VCaP (cell line): ENCODE measurements around the gene SAMMSON.

ENCODE experiments used
- H3K27ac ChIP-seq: fragments of 450-650 bp; 2 replicates; pipeline ENCODE4 v1.5.1; 2017
- TF ChIP-seq, protein P1 (sequence below): fragments of 450-650 bp; conservative IDR thresholded peaks from 2 replicates; pipeline ENCODE4 v1.5.1; 2017; ENCODE audit warnings: mild to moderate bottlenecking, moderate library complexity

SAMMSON gene

DNA sequence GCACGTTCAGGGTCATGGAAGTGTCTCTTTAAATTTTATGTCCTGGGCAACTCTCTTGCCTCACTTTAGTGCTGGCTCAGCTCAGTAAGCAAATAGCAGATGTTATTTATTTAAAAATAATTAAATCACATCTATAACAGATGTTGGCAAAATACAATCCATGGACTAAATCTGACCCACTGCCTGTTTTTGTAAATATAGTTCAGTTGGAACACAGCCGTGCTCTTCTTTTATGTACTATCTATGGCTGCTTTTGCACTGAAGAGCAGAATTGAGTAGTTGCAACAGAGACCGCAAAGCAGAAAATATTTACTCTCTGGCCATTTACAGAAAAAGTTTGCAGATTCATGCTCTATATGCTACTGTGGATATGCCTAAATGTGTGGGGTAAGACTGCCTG, 79.2 kb downstream of the SAMMSON start:
- H3K27ac ChIP-seq = no peak overlapping the region

DNA sequence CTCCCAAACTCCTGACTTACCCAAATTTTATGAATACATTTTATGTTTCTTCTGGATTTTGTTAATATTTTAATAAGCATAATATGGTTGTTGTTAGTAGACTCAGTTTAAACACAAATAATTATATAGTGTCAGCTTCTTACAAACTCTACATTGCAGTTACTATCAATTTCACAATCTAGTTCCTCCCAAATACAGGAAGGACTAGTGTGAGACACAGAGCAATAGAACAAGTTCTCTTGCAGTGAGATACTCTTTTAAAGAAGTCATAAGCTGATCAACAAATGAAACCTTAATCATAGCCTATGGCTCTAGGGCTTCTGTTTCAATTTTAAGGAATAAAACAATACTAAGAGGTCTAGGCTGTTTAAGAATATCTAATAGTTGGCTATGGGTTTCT, 86.1 kb downstream of the SAMMSON start:
- TF ChIP-seq, protein P1, sequence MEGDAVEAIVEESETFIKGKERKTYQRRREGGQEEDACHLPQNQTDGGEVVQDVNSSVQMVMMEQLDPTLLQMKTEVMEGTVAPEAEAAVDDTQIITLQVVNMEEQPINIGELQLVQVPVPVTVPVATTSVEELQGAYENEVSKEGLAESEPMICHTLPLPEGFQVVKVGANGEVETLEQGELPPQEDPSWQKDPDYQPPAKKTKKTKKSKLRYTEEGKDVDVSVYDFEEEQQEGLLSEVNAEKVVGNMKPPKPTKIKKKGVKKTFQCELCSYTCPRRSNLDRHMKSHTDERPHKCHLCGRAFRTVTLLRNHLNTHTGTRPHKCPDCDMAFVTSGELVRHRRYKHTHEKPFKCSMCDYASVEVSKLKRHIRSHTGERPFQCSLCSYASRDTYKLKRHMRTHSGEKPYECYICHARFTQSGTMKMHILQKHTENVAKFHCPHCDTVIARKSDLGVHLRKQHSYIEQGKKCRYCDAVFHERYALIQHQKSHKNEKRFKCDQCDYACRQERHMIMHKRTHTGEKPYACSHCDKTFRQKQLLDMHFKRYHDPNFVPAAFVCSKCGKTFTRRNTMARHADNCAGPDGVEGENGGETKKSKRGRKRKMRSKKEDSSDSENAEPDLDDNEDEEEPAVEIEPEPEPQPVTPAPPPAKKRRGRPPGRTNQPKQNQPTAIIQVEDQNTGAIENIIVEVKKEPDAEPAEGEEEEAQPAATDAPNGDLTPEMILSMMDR = no peak
- H3K27ac ChIP-seq = no peak overlapping the region

More for the DNA sequence above, 79.2 kb downstream of the SAMMSON start:
- TF ChIP-seq, protein P1 = no peak

DNA sequence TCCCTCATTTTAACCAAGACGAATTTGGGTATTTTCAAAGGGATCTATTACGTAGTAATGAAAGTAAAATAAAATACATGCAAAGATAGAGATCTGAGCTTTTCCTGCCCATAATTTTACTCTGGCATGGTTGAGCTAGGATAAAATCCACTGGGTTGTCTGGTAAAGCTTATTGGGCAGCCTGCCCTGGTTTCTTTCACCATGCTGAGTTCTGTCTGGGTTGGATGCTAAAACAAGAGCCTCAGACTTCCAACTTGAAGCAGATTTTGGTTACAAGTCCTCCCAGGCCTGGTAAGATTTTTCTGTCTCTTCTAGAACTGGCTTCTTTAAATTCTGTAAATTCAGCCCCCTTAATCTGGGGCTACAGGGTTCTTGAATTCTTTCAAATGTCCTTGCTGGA, 86.8 kb downstream of the SAMMSON start:
- TF ChIP-seq, protein P1 = no peak
- H3K27ac ChIP-seq = no peak overlapping the region

DNA sequence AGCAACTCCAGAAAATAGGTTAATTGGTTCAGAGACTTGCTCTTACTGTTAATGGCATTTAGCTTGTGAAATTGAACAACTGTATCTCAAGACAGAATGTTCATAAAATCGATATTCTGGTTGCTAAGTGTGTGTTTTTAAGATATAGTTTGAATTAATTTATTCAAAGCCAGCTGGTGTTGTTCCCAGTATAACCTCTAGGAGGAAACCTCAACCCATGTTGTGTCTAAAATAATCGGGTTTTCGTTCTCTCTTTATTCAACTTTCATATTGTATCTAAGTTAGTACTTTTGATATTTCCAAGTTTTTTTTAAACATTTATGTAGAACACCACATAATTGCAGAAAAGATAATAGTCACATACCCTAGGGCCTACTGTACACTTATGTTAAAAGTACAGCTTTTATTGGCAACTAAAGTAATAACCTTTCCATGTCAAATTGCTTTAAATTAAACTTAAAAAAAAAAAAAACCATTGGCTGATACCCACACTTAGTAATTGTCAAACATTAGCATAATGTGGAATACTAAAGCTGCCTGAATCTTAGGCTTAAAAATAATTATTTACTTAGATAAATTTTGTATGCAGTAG, 90.9 kb downstream of the SAMMSON start:
- TF ChIP-seq, protein P1 = peak; percentile 93
- H3K27ac ChIP-seq = no peak overlapping the region

DNA sequence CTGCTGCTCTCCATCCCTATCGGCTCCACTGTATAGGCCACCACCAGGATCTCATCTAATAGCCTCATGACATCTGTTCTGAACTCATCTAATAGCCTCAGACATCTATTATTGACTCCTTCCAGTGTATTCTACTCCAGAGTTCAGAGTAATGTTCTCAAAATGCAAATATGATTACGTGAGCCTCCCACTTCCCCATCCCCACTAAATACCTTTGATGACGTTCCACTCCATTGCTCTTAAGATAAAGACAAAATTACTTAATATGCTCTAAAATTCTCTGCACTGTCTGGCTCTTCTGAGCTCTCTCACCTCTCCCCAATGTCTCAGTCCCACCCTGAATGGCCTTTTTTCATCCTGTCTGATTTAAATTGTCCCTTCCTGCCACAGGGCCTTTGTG, 94.7 kb downstream of the SAMMSON start:
- H3K27ac ChIP-seq = no peak overlapping the region
- TF ChIP-seq, protein P1 = no peak

DNA sequence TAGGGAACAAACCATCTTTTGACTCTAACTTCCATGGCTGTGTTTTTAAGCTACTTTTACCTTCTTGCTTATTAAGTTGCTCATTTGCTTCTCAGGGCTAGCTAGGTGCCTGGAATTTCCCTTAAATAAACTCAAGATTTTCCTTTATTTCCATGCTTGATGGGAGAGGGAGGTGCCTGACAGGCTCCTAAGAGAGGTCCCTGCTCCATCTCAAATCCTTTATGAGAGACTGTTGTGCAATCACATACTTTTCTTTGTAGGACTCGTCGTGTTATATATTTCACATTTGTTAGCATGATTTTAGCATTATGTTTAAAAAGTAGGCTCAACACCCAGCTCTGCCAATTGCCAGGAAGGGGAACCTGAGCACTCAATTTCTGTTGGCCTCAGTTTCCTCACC, 95.7 kb downstream of the SAMMSON start:
- TF ChIP-seq, protein P1 = no peak
- no peak overlapping the region for H3K27ac ChIP-seq

DNA sequence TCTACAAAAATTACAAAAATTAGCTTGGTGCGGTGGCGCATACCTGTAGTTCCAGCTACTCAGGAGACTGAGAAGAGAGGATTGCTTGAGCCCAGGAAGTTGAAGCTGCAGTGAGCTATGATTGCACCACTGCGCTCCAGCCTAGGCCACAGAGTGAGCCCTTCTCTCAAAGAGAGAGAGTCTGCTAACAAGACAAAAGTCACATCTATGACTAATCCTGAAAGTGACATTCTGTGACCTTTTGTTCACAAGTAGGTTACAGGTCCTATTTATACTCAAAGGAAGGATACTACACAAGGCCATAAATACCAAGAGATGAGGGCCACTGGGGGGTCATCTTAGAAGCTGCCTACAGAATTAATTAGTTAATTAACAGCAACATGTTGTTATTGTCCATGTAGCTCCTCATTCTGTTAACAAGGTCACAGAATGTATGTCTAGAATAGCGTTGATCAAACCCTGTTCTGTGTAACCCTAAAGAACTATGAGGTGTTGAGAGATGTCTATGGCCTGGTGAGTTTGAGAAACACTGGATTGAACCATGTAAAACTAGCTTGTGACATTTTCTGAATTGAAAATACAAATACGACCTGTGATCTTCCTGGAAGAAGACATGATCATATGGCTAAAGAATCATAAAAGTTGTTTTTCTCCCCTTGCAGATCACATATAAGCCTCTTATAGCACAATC, 97.0 kb downstream of the SAMMSON start:
- H3K27ac ChIP-seq = no peak overlapping the region
- TF ChIP-seq, protein P1 = no peak
